H9 (cell line): ENCODE measurements around the gene ANKRD7. TPM values are rescaled to one million over a fixed set of nuclear protein-coding genes. Genes with fewer than 3 reads are reported as not detected.

Experiments used
- DNase-seq: peaks from one replicate; pipeline ENCODE4 v3.0.0-alpha.2; 2017
- H2AFZ ChIP-seq: one replicate; pipeline ENCODE4 v1.6.1; 2013; ENCODE audit warnings: mild to moderate bottlenecking, low read length, control low read depth, moderate library complexity
- H2AK5ac ChIP-seq: 2 replicates; pipeline ENCODE4 v1.6.1; 2013; ENCODE audit warnings: low read length, control low read depth, mixed read lengths; ENCODE audit not compliant: insufficient read length
- H2BK120ac ChIP-seq: one replicate; pipeline ENCODE4 v1.6.1; 2013; ENCODE audit warnings: low read depth, mild to moderate bottlenecking, low read length, control low read depth, inconsistent platforms; ENCODE audit not compliant: poor library complexity, severe bottlenecking
- H2BK12ac ChIP-seq: 2 replicates; pipeline ENCODE4 v1.6.1; 2013; ENCODE audit warnings: low read length, control low read depth, mixed read lengths, low read depth; ENCODE audit not compliant: insufficient read length
- H2BK15ac ChIP-seq: 2 replicates; pipeline ENCODE4 v1.6.1; 2013; ENCODE audit warnings: low read depth, low read length, control low read depth
- H2BK20ac ChIP-seq: one replicate; pipeline ENCODE4 v1.6.1; 2013; ENCODE audit warnings: low read depth, mild to moderate bottlenecking, low read length, control low read depth, inconsistent platforms; ENCODE audit not compliant: poor library complexity, severe bottlenecking
- H2BK5ac ChIP-seq: 2 replicates; pipeline ENCODE4 v1.6.1; 2013; ENCODE audit warnings: low read length, control low read depth, mixed read lengths; ENCODE audit not compliant: insufficient read length
- H3K14ac ChIP-seq: 2 replicates; pipeline ENCODE4 v1.6.1; 2013; ENCODE audit warnings: low read length, control low read depth; ENCODE audit not compliant: insufficient read depth
- H3K18ac ChIP-seq: 2 replicates; pipeline ENCODE4 v1.6.1; 2013; ENCODE audit warnings: low read depth, mild to moderate bottlenecking, mixed read lengths, low read length, control low read depth; ENCODE audit not compliant: insufficient read length
- H3K23ac ChIP-seq: 2 replicates; pipeline ENCODE4 v1.6.1; 2013; ENCODE audit warnings: low read length, control low read depth, mixed read lengths, low read depth; ENCODE audit not compliant: insufficient read length
- H3K23me2 ChIP-seq: 2 replicates; pipeline ENCODE4 v1.6.1; 2013; ENCODE audit warnings: low read depth, mild to moderate bottlenecking, mixed read lengths, low read length, control low read depth; ENCODE audit not compliant: insufficient read length, poor library complexity, severe bottlenecking
- H3K27ac ChIP-seq: 2 replicates; pipeline ENCODE4 v1.5.1; 2013; ENCODE audit warnings: low read length, control low read depth, mixed read lengths, low read depth; ENCODE audit not compliant: insufficient read length
- H3K27me3 ChIP-seq: 2 replicates; pipeline ENCODE4 v1.6.1; 2013; ENCODE audit warnings: low read length, control low read depth, inconsistent platforms; ENCODE audit not compliant: insufficient read depth
- H3K4ac ChIP-seq: 2 replicates; pipeline ENCODE4 v1.6.1; 2013; ENCODE audit warnings: low read depth, mild to moderate bottlenecking, control low read depth, inconsistent platforms, low read length, moderate library complexity
- H3K4me1 ChIP-seq: 2 replicates; pipeline ENCODE4 v1.6.1; 2013; ENCODE audit warnings: low read length, control low read depth, inconsistent platforms; ENCODE audit not compliant: insufficient read depth
- H3K4me2 ChIP-seq: 2 replicates; pipeline ENCODE4 v1.6.1; 2013; ENCODE audit warnings: low read length, control low read depth, mixed read lengths; ENCODE audit not compliant: insufficient read length, insufficient read depth
- H3K56ac ChIP-seq: 2 replicates; pipeline ENCODE4 v1.6.1; 2013; ENCODE audit warnings: low read depth, mild to moderate bottlenecking, mixed read lengths, low read length, control low read depth; ENCODE audit not compliant: insufficient read length
- H3K79me1 ChIP-seq: 2 replicates; pipeline ENCODE4 v1.6.1; 2013; ENCODE audit warnings: low read depth, mild to moderate bottlenecking, moderate library complexity, low read length, control low read depth, inconsistent platforms; ENCODE audit not compliant: insufficient read depth, poor library complexity, severe bottlenecking
- H3K79me2 ChIP-seq: 2 replicates; pipeline ENCODE4 v1.6.1; 2013; ENCODE audit warnings: low read length, control low read depth, inconsistent platforms; ENCODE audit not compliant: insufficient read depth
- H3K9ac ChIP-seq: 2 replicates; pipeline ENCODE4 v1.6.1; 2013; ENCODE audit warnings: low read length, control low read depth, mixed read lengths; ENCODE audit not compliant: insufficient read length; ENCODE audit errors: extremely low read depth
- H3K9me3 ChIP-seq: one replicate; pipeline ENCODE4 v1.6.1; 2013; ENCODE audit warnings: low read depth, low read length, inconsistent platforms; ENCODE audit not compliant: control insufficient read depth
- H3T11ph ChIP-seq: one replicate; pipeline ENCODE4 v1.6.1; 2013; ENCODE audit warnings: mild to moderate bottlenecking, low read length, control low read depth, inconsistent platforms
- H4K20me1 ChIP-seq: one replicate; pipeline ENCODE4 v1.6.1; 2013; ENCODE audit not compliant: control insufficient read depth, insufficient read length, insufficient read depth
- H4K5ac ChIP-seq: 2 replicates; pipeline ENCODE4 v1.6.1; 2013; ENCODE audit warnings: low read depth, mild to moderate bottlenecking, mixed read lengths, low read length, control low read depth; ENCODE audit not compliant: insufficient read length
- H4K8ac ChIP-seq: replicated peaks from 2 replicates; pipeline ENCODE4 v1.6.1; 2013; ENCODE audit warnings: low read length, control low read depth, mixed read lengths, low read depth; ENCODE audit not compliant: insufficient read length
- H4K91ac ChIP-seq: 2 replicates; pipeline ENCODE4 v1.6.1; 2013; ENCODE audit warnings: low read depth, mild to moderate bottlenecking, moderate library complexity, mixed read lengths, low read length, control low read depth; ENCODE audit not compliant: insufficient read length
- H3K27ac Mint-ChIP-seq, 3 experiments: 2 replicates in 2 of 3; 3 replicates in 1 of 3; pipeline ENCODE4 v1.8.0; 2020 to 2021; ENCODE audit warnings: mixed read lengths in 3 of 3, mild to moderate bottlenecking in 1 of 3, moderate library complexity in 1 of 3
- H3K27me3 Mint-ChIP-seq: 2 replicates; pipeline ENCODE4 v1.8.0; 2021; ENCODE audit warnings: low read depth, mild to moderate bottlenecking, moderate library complexity, mixed read lengths
- H3K36me3 Mint-ChIP-seq, 3 experiments: 2 replicates in 2 of 3; 3 replicates in 1 of 3; pipeline ENCODE4 v1.8.0; 2020 to 2021; ENCODE audit warnings: low read depth in 3 of 3, mixed read lengths in 3 of 3; ENCODE audit not compliant: insufficient read depth in 1 of 3
- H3K4me1 Mint-ChIP-seq, 2 experiments: 2 replicates each; pipeline ENCODE4 v1.8.0; 2020; ENCODE audit warnings: mixed read lengths in 2 of 2
- H3K4me3 Mint-ChIP-seq, 2 experiments: 2 replicates in 1 of 2; 3 replicates in 1 of 2; pipeline ENCODE4 v1.8.0; 2020 to 2021; ENCODE audit warnings: mild to moderate bottlenecking in 2 of 2, mixed read lengths in 2 of 2, moderate library complexity in 1 of 2
- H3K9me3 Mint-ChIP-seq, 2 experiments: 2 replicates in 1 of 2; 3 replicates in 1 of 2; pipeline ENCODE4 v1.8.0; 2020; ENCODE audit warnings: mild to moderate bottlenecking in 2 of 2, mixed read lengths in 2 of 2, moderate library complexity in 1 of 2
- WGBS: extraction: QIAGEN DNeasy Blood & Tissue Kit; methylation state at CpG from one replicate; pipeline ENCODE4 v1.1.7; 2013; ENCODE audit warnings: missing lambda C conversion rate, low lambda C conversion rate, mixed read lengths; ENCODE audit not compliant: insufficient read length; ENCODE audit errors: extremely low coverage; 5-methylcytosine and 5-hydroxymethylcytosine counted together
- total RNA-seq: library from RNA; stranded (reverse); gene quantifications from 2 replicates; pipeline ENCODE4 v1.2.1, GENCODE V29; 2021
- TF ChIP-seq, protein P1 (sequence below): fragments of 200-600 bp; sonication (generic); conservative IDR thresholded peaks from 3 replicates; pipeline ENCODE4 v1.8.0; 2021; ENCODE audit warnings: antibody characterized with exemption, mild to moderate bottlenecking

Gene ANKRD7
- total RNA-seq, 1 experiment from 2014 or later = not detected

DNA sequence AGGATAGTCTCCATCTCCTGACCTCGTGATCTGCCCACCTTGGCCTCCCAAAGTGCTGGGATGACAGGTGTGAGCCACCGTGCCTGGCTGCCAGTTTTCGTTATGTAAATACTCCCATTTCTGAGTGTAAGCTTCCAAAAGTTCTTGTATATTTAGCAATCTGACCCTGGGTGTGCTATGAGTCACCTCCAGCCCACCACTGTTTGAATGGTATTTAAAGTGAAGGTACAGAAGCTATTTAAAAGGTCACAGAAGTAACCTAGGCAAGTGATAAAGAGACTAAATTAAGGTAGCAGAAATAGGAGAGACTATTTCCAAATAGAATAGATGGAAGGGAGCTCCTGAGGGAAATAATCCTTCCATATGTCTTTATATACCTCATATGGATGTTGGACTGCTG lies 3.9 kb upstream of the ANKRD7 start:
- WGBS = no CpG with 5 or more reads among the region's 3 CpGs
- no peak overlapping the region for H3T11ph ChIP-seq
- H3K4me2 ChIP-seq = no peak overlapping the region
- no peak overlapping the region for H3K18ac ChIP-seq
- no peaks in the 10 kb centered on the region for H3K27me3 ChIP-seq
- no peak overlapping the region for H3K4ac ChIP-seq
- Mint-ChIP-seq H3K27ac (no peak overlapping the region), H3K27me3 (no peaks in the 10 kb centered on the region), H3K9me3 (no peaks in the 10 kb centered on the region), H3K36me3 (no peaks in the 10 kb centered on the region), H3K4me3 (no peak overlapping the region), H3K4me1 (no peaks in the 10 kb centered on the region)
- H3K56ac ChIP-seq = no peak overlapping the region
- no peak overlapping the region for H2AFZ ChIP-seq
- TF ChIP-seq, protein P1, sequence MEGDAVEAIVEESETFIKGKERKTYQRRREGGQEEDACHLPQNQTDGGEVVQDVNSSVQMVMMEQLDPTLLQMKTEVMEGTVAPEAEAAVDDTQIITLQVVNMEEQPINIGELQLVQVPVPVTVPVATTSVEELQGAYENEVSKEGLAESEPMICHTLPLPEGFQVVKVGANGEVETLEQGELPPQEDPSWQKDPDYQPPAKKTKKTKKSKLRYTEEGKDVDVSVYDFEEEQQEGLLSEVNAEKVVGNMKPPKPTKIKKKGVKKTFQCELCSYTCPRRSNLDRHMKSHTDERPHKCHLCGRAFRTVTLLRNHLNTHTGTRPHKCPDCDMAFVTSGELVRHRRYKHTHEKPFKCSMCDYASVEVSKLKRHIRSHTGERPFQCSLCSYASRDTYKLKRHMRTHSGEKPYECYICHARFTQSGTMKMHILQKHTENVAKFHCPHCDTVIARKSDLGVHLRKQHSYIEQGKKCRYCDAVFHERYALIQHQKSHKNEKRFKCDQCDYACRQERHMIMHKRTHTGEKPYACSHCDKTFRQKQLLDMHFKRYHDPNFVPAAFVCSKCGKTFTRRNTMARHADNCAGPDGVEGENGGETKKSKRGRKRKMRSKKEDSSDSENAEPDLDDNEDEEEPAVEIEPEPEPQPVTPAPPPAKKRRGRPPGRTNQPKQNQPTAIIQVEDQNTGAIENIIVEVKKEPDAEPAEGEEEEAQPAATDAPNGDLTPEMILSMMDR = no peak
- DNase-seq = no peak
- H4K8ac ChIP-seq = no peak overlapping the region
- H3K23me2 ChIP-seq = no peaks in the 10 kb centered on the region
- no peaks in the 10 kb centered on the region for H3K79me1 ChIP-seq
- no peak overlapping the region for H3K9ac ChIP-seq
- H3K27ac ChIP-seq = no peak overlapping the region
- no peak overlapping the region for H2BK5ac ChIP-seq
- no peak overlapping the region for H2BK20ac ChIP-seq
- no peaks in the 10 kb centered on the region for H3K9me3 ChIP-seq
- no peaks in the 10 kb centered on the region for H4K20me1 ChIP-seq
- H2AK5ac ChIP-seq = no peak overlapping the region
- H3K4me1 ChIP-seq = no peaks in the 10 kb centered on the region
- H2BK120ac ChIP-seq = no peak overlapping the region
- H2BK15ac ChIP-seq = no peak overlapping the region
- no peak overlapping the region for H2BK12ac ChIP-seq
- H3K14ac ChIP-seq = no peak overlapping the region
- H3K79me2 ChIP-seq = no peaks in the 10 kb centered on the region
- no peak overlapping the region for H4K5ac ChIP-seq
- no peak overlapping the region for H4K91ac ChIP-seq
- H3K23ac ChIP-seq = no peak overlapping the region
